ENCODE measurements around the gene GCNT3.
"Not testable (repeated sequence)": the region's sequence is repeated elsewhere in the genome, so short reads cannot be mapped to it uniquely, and the experiment has no call there.

The GCNT3 gene

DNA sequence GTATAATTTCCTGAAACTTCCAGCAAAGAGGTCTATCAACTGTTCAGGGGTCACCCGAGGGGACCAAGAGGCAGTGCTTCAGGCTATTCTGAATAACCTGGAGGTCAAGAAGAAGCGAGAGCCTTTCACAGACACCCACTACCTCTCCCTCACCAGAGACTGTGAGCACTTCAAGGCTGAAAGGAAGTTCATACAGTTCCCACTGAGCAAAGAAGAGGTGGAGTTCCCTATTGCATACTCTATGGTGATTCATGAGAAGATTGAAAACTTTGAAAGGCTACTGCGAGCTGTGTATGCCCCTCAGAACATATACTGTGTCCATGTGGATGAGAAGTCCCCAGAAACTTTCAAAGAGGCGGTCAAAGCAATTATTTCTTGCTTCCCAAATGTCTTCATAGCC, 6.8 kb downstream of the GCNT3 start:
- DNase-seq = no peak

- DNase-seq = peak in 2 of 5 experiments; percentile 22 to 77
Observed at GRCh38 chr15:59622289-59622688, 10.7 kb downstream of the GCNT3 start.

- DNase-seq = no peak
Observed at GRCh38 chr15:59632714-59633113, 21.1 kb downstream of the GCNT3 start.

- no peak for DNase-seq
Observed at GRCh38 chr15:59636184-59636583, 24.6 kb downstream of the GCNT3 start.

DNA sequence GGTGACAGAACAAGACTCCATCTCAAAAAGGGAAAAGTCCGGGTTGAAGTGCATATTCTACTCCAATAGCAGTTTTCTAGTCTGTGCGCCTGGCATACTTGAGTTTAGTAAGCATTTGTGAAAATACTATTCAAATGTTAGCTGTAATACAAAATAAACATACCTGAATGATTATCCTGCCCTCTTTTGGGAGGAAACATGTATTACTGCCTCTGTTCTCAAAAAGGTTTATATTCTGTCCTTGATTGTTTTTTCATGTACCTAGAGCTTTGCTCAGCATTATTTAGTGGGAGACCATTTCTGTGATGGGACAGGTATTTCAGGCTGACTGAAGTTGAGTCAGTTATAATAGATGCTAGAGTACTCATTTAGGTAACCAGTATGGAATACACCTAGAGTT, 25.9 kb downstream of the GCNT3 start:
- not testable (repeated sequence) for DNase-seq

- DNase-seq = no peak
Observed at GRCh38 chr15:59642351-59642750, 30.8 kb downstream of the GCNT3 start.

DNA sequence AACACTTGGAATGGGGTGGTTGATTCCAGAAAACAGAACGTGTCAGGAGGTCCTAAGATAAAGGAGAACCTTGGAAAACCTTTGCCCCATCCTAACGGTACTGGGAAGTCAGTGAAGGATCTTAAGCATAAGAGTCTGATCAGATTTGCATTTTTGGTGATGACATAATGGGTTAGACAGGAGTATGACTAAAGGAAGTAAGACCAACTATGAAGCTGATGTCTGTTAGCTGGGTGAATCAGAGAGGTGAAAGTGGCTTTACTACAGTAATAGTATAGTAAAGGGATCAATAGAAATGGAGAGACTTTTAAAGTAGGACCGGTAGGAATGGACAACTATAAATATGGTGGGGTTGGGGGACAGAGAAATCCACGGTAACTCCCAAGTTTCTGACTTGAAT, 33.2 kb downstream of the GCNT3 start:
- DNase-seq = no peak

DNA sequence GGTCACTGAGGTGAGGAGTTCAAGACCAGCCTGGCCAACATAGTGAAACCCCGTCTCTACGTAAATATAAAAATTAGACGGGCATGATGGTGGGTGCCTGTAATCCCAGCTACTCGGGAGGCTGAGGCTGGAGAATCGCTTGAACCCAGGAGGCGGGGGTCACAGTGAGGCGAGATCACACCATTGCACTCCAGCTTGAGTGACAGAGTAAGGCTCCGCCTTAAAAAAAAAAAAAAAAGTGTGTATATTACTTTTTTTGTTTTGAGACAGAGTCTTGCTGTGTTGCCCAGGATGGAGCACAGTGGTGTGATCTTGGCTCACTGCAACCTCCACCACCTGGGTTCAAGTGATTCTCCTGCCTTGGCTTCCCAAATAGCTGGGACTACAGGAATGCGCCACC, 34.2 kb downstream of the GCNT3 start:
- not testable (repeated sequence) for DNase-seq

DNA sequence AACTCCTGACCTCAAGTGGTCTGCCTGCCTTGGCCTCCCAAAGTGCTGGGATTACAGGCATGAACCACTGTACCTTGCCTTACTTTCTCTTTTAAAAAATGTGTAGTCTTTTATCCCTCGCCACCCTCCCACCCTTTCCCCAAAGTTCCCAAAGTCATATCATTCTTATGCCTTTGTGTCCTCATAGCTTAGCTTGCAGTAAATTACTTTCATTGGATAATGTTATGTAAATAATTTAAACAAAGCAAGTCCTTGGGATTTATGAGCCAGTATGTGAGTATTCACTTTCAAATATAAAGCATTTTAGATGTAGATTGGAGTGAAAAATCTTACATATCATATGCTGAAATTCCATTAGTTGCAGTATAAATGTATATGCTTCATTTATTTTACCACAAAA, 34.7 kb downstream of the GCNT3 start:
- no peak for DNase-seq

GRCh38 chr15:59647085-59647484, 35.5 kb downstream of the GCNT3 start:
- DNase-seq = no peak

DNA sequence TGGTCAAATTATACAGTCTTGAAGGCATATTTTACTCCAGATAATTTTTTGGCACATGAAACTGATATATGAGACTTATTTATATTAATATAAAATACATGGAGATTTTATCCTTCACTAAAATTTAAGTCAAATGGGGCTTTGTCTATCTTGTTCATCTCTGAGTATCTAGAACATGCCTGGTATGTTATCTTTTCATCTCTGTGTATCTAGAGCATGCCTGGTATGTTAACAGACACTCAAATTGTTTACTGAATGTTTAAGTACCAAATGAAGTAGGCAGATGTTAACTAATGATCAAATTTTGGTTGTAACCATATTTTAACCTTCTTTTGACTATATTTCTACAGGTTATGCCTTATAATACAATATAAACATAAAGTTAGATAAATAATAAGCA, 38.0 kb downstream of the GCNT3 start:
- peak in 1 of 5 experiments; percentile 37 for DNase-seq

GRCh38 chr15:59654046-59654445, 42.5 kb downstream of the GCNT3 start:
- no peak for DNase-seq

DNA sequence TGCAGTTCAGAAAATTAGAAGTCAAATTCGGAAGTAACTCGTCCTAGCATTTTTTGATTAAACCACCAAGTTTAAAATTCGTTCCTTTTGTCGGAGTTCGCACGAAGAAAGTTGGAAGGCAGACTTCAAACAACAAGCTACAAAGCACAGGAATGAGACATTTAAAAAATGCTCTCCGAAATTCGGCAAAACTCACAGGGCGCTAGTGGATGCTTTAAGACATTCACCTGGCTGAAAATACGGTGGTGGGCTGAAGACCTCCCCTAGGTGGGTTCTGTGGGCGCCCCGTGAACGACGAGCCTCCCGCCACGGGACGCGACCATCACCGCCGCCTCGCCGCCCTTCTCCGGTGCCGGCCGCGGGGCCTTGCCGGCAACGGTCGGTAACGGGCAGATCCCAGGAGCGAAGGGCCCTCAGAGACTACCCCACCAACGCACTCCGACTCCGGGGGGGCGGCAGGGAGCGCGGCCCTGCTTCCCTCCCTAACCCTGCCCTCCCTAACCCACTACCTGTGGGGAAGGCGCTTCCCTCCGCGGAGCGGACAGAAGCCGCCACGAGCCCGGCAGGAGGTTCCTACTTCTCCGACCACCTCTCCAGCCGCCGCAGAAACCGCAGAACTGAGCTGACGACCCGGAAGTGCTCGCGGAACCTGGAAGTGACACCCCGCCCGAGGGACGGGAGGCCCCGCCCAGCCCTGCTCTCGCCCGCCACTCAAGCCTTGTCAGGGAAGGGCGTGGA, 45.5 kb downstream of the GCNT3 start, which contains the start of gene GTF2A2:
Gene GTF2A2 (minus strand): TSS at position 619 of the 738 bp plus-strand sequence. CDS start 5,238 bp downstream, outside the sequence.
- DNase-seq = peak; percentile 87 to 97 (median 90)

- no peak for DNase-seq
Observed at GRCh38 chr15:59657635-59658125, 46.1 kb downstream of the GCNT3 start.

GRCh38 chr15:59659366-59659765, 47.8 kb downstream of the GCNT3 start:
- no peak for DNase-seq

GRCh38 chr15:59662260-59662659, 50.7 kb downstream of the GCNT3 start:
- no peak for DNase-seq

- no peak for DNase-seq
Observed at GRCh38 chr15:59668556-59668955, 57.0 kb downstream of the GCNT3 start.

Data from T-helper 2 cell (primary cell).